NOMO-1 treated with dmso at 0.1 percent for 144 hours (cell line): ENCODE data around the gene RAET1L.
"Not testable (repeated sequence)": the region's sequence is repeated elsewhere in the genome, so short reads cannot be mapped to it uniquely, and the experiment has no call there.

Experiments used
- DNase-seq: peaks from one replicate; lab custom pipeline; 2025; ENCODE audit not compliant: unreplicated experiment; lab: John Stamatoyannopoulos, UW

RAET1L gene

GRCh38 chr6:150046943-150047342, 21.6 kb upstream of the RAET1L start:
- DNase-seq: no peak

GRCh38 chr6:150044621-150045145, 19.4 kb upstream of the RAET1L start:
- no peak for DNase-seq

GRCh38 chr6:150043501-150044412, 18.4 kb upstream of the RAET1L start:
- DNase-seq: no peak

GRCh38 chr6:150043096-150043495, 17.8 kb upstream of the RAET1L start:
- DNase-seq: no peak

GRCh38 chr6:150038202-150039062, 13.1 kb upstream of the RAET1L start:
- DNase-seq: no peak

GRCh38 chr6:150037526-150038201, 12.3 kb upstream of the RAET1L start:
- no peak for DNase-seq

- DNase-seq: no peak
Observed at GRCh38 chr6:150036081-150036480, 10.7 kb upstream of the RAET1L start.

- DNase-seq: no peak
Observed at GRCh38 chr6:150033207-150033771, 8.0 kb upstream of the RAET1L start.

GRCh38 chr6:150032598-150032997, 7.3 kb upstream of the RAET1L start:
- no peak for DNase-seq

GRCh38 chr6:150030611-150031010, 5.3 kb upstream of the RAET1L start:
- DNase-seq: no peak

- no peak for DNase-seq
Observed at GRCh38 chr6:150029749-150030148, 4.4 kb upstream of the RAET1L start.

GRCh38 chr6:150029276-150029675, 3.9 kb upstream of the RAET1L start:
- DNase-seq: no peak

GRCh38 chr6:150028799-150029198, 3.5 kb upstream of the RAET1L start:
- no peak for DNase-seq

GRCh38 chr6:150027806-150028565, 2.7 kb upstream of the RAET1L start:
- no peak for DNase-seq

GRCh38 chr6:150026976-150027805, 1.9 kb upstream of the RAET1L start:
- no peak for DNase-seq

GRCh38 chr6:150024646-150025155, 631 bp downstream of the RAET1L start:
- no peak for DNase-seq

GRCh38 chr6:150024021-150024420, 1.3 kb downstream of the RAET1L start:
- DNase-seq: not testable (repeated sequence)

GRCh38 chr6:150021870-150022269, 3.5 kb downstream of the RAET1L start:
- not testable (repeated sequence) for DNase-seq
